Ovary (tissue), 3 donors: ENCODE results near the gene FAM153A.
"Not testable (repeated sequence)": the region's sequence is repeated elsewhere in the genome, so short reads cannot be mapped to it uniquely, and the experiment has no call there.

ENCODE experiments used
- CTCF ChIP-seq, 3 donors: fragments of 450-650 bp in 2 of 3; fragments of 200-600 bp in 1 of 3; IDR thresholded peaks; one replicate each; pipeline versions ENCODE4 v1.5.1 to v1.8.0; 2016 to 2022; ENCODE audit warnings: antibody characterized with exemption in 3 of 3, mild to moderate bottlenecking in 1 of 3
- EP300 ChIP-seq: sonication (generic); formaldehyde crosslinking; IDR thresholded peaks from one replicate; pipeline ENCODE4 v1.6.1; 2017; ENCODE audit warnings: antibody characterized with exemption
- donor health status: DM: no; HTN: no; CAD: no.

GRCh38 chr5:177801427-177801826 is 18.7 kb upstream of the FAM153A start:
- not testable (repeated sequence) for TF ChIP-seq CTCF (IDR thresholded peaks at IDR 0.05); EP300
